CD4-positive, alpha-beta T cell (primary cell): Measurements from ENCODE around the gene PTX3. TPM values are rescaled to one million over a fixed set of nuclear protein-coding genes. Genes with fewer than 3 reads are reported as not detected.

Experiments used
- ATAC-seq: fragments of 200-7000 bp; cut with Tn5 transposase; one replicate; pipeline ENCODE4 v1.10.0; 2022; ENCODE audit warnings: mild to moderate bottlenecking; ENCODE audit not compliant: poor library complexity
- CTCF ChIA-PET: fragments of 350-600 bp; sonication (Branson Sonifier 250); formaldehyde crosslinking; loops from one replicate; lab custom pipeline; 2021; ENCODE audit warnings: antibody characterized with exemption, inconsistent platforms; lab: Charles Lee
- POLR2A ChIA-PET: fragments of 350-600 bp; sonication (Branson Sonifier 250); formaldehyde crosslinking; loops from one replicate; lab custom pipeline; 2021; ENCODE audit warnings: antibody characterized with exemption, inconsistent platforms; lab: Charles Lee
- DNase-seq, 14 experiments: peaks; one replicate each; pipeline ENCODE4 v3.0.0-alpha.2; 2013 to 2020; ENCODE audit warnings: mixed read lengths in 2 of 14
- H3K27ac ChIP-seq, 2 donors: one replicate each; pipeline versions ENCODE4 v1.5.1 to v1.7.0; 2013; ENCODE audit warnings: low read length in 2 of 2, low read depth in 1 of 2, mild to moderate bottlenecking in 1 of 2
- H3K27me3 ChIP-seq, 2 experiments: 1 replicate in 1 of 2; 2 replicates in 1 of 2; pipeline versions ENCODE4 v1.6.1 to v1.7.0; 2013; ENCODE audit warnings: low read length in 2 of 2, control low read depth in 1 of 2, mild to moderate bottlenecking in 1 of 2, moderate library complexity in 1 of 2; ENCODE audit not compliant: insufficient read depth in 2 of 2, control insufficient read depth in 1 of 2
- H3K36me3 ChIP-seq: one replicate; pipeline ENCODE4 v1.6.1; 2013; ENCODE audit warnings: low read length, control low read depth; ENCODE audit not compliant: insufficient read depth
- H3K4me1 ChIP-seq: one replicate; pipeline ENCODE4 v1.6.1; 2013; ENCODE audit warnings: low read length, control low read depth; ENCODE audit not compliant: insufficient read depth
- H3K4me3 ChIP-seq: one replicate; pipeline ENCODE4 v1.5.1; 2013; ENCODE audit warnings: mild to moderate bottlenecking, low read length, moderate library complexity
- H3K9me3 ChIP-seq, 2 experiments: 1 replicate in 1 of 2; 2 replicates in 1 of 2; pipeline versions ENCODE4 v1.6.1 to v1.7.0; 2013; ENCODE audit warnings: low read length in 2 of 2, mild to moderate bottlenecking in 2 of 2, control low read depth in 1 of 2, moderate library complexity in 1 of 2; ENCODE audit not compliant: control insufficient read depth in 1 of 2, insufficient read depth in 1 of 2
- H3K27ac Mint-ChIP-seq: one replicate; pipeline ENCODE4 v1.8.0; 2020; ENCODE audit warnings: mixed read lengths
- H3K27me3 Mint-ChIP-seq: one replicate; pipeline ENCODE4 v1.8.0; 2021; ENCODE audit warnings: mixed read lengths
- H3K36me3 Mint-ChIP-seq: one replicate; pipeline ENCODE4 v1.8.0; 2021; ENCODE audit warnings: low read depth, mixed read lengths
- H3K4me1 Mint-ChIP-seq: one replicate; pipeline ENCODE4 v1.8.0; 2021; ENCODE audit warnings: low read depth, mixed read lengths
- H3K4me3 Mint-ChIP-seq: one replicate; pipeline ENCODE4 v1.8.0; 2020; ENCODE audit warnings: mild to moderate bottlenecking, mixed read lengths
- H3K9me3 Mint-ChIP-seq: one replicate; pipeline ENCODE4 v1.8.0; 2020; ENCODE audit warnings: mixed read lengths
- intact Hi-C, 2 experiments: fragments of 100-400 bp; cut with DNase I in 1 of 2; cut with micrococcal nuclease in 1 of 2; formaldehyde crosslinking; loops; one replicate each; pipeline versions ENCODE4 v1.15.1 to v1.9.0; 2023 to 2025; cut with DNase I, micrococcal nuclease
- total RNA-seq, 174 experiments: library from RNA in 2 of 174; stranded (reverse) in 2 of 174; gene quantifications; one replicate each; pipeline ENCODE4 v1.2.3 and lab custom pipeline; 2021 to 2026
- TF ChIP-seq, protein P1 (sequence below): fragments of 200-600 bp; IDR thresholded peaks from one replicate; pipeline ENCODE4 v1.8.0; 2022; ENCODE audit warnings: antibody characterized with exemption, mild to moderate bottlenecking

Gene PTX3
- total RNA-seq, 2 experiments from 2014 or later = 0.16 to 0.34 TPM

GRCh38 chr3:157417247-157417646, 19.4 kb upstream of the PTX3 start:
- Histone ChIP-seq H3K36me3 (no peaks in the 10 kb centered on the region), H3K4me3 (no peak overlapping the region), H3K9me3 (no peaks in the 10 kb centered on the region), H3K27ac (no peak overlapping the region), H3K4me1 (no peaks in the 10 kb centered on the region), H3K27me3 (no peaks in the 10 kb centered on the region)
- ChIA-PET POLR2A (no interaction called here), CTCF (no interaction called here)
- H3K27me3 Mint-ChIP-seq = no peaks in the 10 kb centered on the region
- no peak overlapping the region for H3K4me3 Mint-ChIP-seq
- ATAC-seq = no peak
- no peaks in the 10 kb centered on the region for H3K36me3 Mint-ChIP-seq
- TF ChIP-seq, protein P1, sequence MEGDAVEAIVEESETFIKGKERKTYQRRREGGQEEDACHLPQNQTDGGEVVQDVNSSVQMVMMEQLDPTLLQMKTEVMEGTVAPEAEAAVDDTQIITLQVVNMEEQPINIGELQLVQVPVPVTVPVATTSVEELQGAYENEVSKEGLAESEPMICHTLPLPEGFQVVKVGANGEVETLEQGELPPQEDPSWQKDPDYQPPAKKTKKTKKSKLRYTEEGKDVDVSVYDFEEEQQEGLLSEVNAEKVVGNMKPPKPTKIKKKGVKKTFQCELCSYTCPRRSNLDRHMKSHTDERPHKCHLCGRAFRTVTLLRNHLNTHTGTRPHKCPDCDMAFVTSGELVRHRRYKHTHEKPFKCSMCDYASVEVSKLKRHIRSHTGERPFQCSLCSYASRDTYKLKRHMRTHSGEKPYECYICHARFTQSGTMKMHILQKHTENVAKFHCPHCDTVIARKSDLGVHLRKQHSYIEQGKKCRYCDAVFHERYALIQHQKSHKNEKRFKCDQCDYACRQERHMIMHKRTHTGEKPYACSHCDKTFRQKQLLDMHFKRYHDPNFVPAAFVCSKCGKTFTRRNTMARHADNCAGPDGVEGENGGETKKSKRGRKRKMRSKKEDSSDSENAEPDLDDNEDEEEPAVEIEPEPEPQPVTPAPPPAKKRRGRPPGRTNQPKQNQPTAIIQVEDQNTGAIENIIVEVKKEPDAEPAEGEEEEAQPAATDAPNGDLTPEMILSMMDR = no peak
- no peak overlapping the region for H3K27ac Mint-ChIP-seq
- no peak for DNase-seq
- intact Hi-C loops = no loop called here
- H3K4me1 Mint-ChIP-seq = no peaks in the 10 kb centered on the region
- no peaks in the 10 kb centered on the region for H3K9me3 Mint-ChIP-seq

- H3K4me3 ChIP-seq = no peak overlapping the region
- no peaks in the 10 kb centered on the region for H3K36me3 ChIP-seq
- Mint-ChIP-seq H3K9me3 (no peaks in the 10 kb centered on the region), H3K4me3 (no peak overlapping the region), H3K27me3 (no peaks in the 10 kb centered on the region), H3K36me3 (no peaks in the 10 kb centered on the region), H3K4me1 (no peaks in the 10 kb centered on the region), H3K27ac (no peak overlapping the region)
- H3K9me3 ChIP-seq = no peaks in the 10 kb centered on the region
- no peaks in the 10 kb centered on the region for H3K4me1 ChIP-seq
- DNase-seq (no peak), ATAC-seq (no peak)
- ChIA-PET POLR2A (no interaction called here), CTCF (no interaction called here)
- H3K27ac ChIP-seq = no peak overlapping the region
- TF ChIP-seq, protein P1 = no peak
- intact Hi-C loops = no loop called here
- H3K27me3 ChIP-seq = no peaks in the 10 kb centered on the region
Measured at GRCh38 chr3:157418104-157418503, 18.5 kb upstream of the PTX3 start.

DNA sequence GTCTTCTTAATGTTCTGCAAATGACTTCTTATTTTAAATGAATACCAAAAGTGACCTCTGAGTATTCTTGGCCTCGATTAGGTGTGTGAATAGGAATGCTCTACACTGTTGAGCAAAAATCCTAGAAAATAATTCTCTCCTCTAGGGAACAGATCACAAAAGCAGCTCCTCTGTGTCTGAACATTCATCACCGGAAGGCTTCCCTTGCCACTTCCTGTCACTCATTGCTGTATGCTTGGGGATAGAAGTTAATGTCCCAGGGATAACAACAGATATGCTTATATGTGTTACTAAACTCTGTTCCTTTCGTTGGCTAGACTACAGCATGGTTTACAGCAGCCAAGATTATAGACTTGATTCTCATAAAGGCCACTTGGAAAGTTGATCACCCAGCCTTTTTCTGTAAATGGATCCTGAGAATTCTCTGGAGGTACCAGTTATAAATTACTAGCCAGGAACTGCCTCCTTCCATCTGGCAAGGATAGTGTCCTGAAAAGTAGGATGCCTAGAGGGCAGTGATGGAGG, 16.0 kb upstream of the PTX3 start:
- intact Hi-C loops = no loop called here
- ATAC-seq (no peak), DNase-seq (no peak)
- ChIA-PET CTCF (no interaction called here), POLR2A (no interaction called here)
- Mint-ChIP-seq H3K9me3 (peaks cover 5% of the 10 kb centered on the region), H3K27ac (no peak overlapping the region), H3K4me3 (no peak overlapping the region), H3K4me1 (no peaks in the 10 kb centered on the region), H3K27me3 (no peaks in the 10 kb centered on the region), H3K36me3 (no peaks in the 10 kb centered on the region)
- H3K27ac ChIP-seq = no peak overlapping the region
- no peaks in the 10 kb centered on the region for H3K27me3 ChIP-seq
- no peaks in the 10 kb centered on the region for H3K9me3 ChIP-seq
- H3K4me1 ChIP-seq = no peaks in the 10 kb centered on the region
- no peaks in the 10 kb centered on the region for H3K36me3 ChIP-seq
- no peak overlapping the region for H3K4me3 ChIP-seq
- TF ChIP-seq, protein P1 = no peak
